Large intestine (tissue), 12 donors: Measurements from ENCODE around the gene SLC16A12. TPM values are rescaled to one million over a fixed set of nuclear protein-coding genes. Genes with fewer than 3 reads are reported as not detected.

Experiments
- DNase-seq, 2 donors: peaks; one replicate each; pipeline versions ENCODE4 v3.0.0 to v3.0.0-alpha.2; 2013
- H3K27ac ChIP-seq: one replicate; pipeline ENCODE4 v1.5.1; 2013; ENCODE audit warnings: low read length
- H3K27me3 ChIP-seq: 2 replicates; pipeline ENCODE4 v1.6.1; 2013; ENCODE audit warnings: low read length; ENCODE audit not compliant: control insufficient read depth, insufficient read depth
- H3K36me3 ChIP-seq: 2 replicates; pipeline ENCODE4 v1.6.1; 2013; ENCODE audit warnings: low read length; ENCODE audit not compliant: control insufficient read depth, insufficient read depth
- H3K4me1 ChIP-seq: one replicate; pipeline ENCODE4 v1.6.1; 2013; ENCODE audit warnings: low read length; ENCODE audit not compliant: control insufficient read depth, insufficient read depth
- H3K4me3 ChIP-seq: one replicate; pipeline ENCODE4 v1.5.1; 2013; ENCODE audit warnings: low read length
- H3K9me3 ChIP-seq: one replicate; pipeline ENCODE4 v1.6.1; 2013; ENCODE audit warnings: mild to moderate bottlenecking, low read depth, low read length, moderate library complexity; ENCODE audit not compliant: control insufficient read depth
- WGBS: methylation state at CpG from one replicate; pipeline ENCODE4 v1.1.5; 2013; ENCODE audit warnings: low lambda C conversion rate; ENCODE audit not compliant: insufficient coverage; 5-methylcytosine and 5-hydroxymethylcytosine counted together
- long read RNA-seq, 11 donors: transcript quantifications; one replicate each; lab custom pipeline, GENCODE V29; 2026
- polyA plus RNA-seq: library from polyadenylated mRNA; unstranded; fragments of 120-200 nt; gene quantifications from one replicate; pipeline ENCODE4 v1.2.1, GENCODE V29; 2013

SLC16A12 gene, protein sequence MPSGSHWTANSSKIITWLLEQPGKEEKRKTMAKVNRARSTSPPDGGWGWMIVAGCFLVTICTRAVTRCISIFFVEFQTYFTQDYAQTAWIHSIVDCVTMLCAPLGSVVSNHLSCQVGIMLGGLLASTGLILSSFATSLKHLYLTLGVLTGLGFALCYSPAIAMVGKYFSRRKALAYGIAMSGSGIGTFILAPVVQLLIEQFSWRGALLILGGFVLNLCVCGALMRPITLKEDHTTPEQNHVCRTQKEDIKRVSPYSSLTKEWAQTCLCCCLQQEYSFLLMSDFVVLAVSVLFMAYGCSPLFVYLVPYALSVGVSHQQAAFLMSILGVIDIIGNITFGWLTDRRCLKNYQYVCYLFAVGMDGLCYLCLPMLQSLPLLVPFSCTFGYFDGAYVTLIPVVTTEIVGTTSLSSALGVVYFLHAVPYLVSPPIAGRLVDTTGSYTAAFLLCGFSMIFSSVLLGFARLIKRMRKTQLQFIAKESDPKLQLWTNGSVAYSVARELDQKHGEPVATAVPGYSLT
- 1.1 TPM for polyA plus RNA-seq
- long read RNA-seq, donor 1, result 0 reads
- long read RNA-seq, donor 2, result 0 reads
- long read RNA-seq, donor 3, result 0 reads
- long read RNA-seq, donor 4, result 0 reads
- long read RNA-seq, donor 5, result 0 reads
- long read RNA-seq, donor 6, result 0 reads
- long read RNA-seq, donor 7, result 0 reads
- long read RNA-seq, donor 8, result 0 reads
- long read RNA-seq, donor 9, result 0 reads
- long read RNA-seq, donor 10, result 0 reads
- long read RNA-seq, donor 11, result 0 reads

DNA sequence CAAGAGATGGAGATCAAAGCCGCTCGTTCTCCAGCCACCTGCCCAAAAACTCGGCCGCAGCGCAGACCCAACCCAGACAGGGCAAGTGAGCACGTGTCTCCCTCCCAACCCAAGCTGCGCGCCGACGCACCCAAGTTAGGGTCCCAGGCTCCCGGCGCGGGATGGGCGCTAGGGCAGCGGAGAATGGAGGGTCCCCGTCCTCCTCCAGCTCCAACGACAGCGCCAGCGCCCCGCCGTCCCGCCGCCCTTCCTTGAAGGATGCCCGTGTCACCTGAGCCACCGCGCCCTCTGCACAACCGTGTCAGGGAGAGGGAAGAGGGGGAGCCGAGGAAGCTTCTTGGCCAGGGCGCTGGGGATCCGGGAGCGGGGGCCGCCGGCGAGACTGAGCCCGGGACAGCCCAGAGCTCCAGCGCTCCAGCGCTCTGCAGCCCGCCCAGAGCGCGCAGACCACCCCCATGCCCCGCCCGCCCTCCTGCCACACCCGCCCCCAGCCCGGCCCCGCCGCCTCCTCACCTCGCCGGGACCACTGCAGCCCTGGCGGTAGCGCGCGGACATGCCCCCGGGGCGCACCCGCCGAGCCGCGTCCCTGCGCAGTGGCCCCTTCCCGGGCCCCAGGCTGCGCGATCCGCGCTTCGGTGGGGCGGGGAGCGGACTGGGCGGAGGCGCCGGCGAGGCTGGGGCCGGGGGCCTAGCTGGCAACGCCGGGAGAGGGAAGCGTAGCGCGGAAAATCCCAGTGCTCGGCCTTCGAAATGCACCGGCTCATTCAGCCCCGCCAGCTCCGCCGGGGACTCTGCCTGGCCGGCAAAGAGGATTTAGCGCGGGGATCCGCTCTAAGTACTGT lies at the start of gene SLC16A12:
Gene SLC16A12 (minus strand): TSS at position 424 of the 842 bp plus-strand sequence. CDS start 73,016 bp downstream, outside the sequence.
- Histone ChIP-seq H3K27me3 (peaks cover 66% of the 10 kb centered on the region), H3K4me3 (peak within 1 kb of the TSS; percentile 32), H3K27ac (no peak within 1 kb of the TSS), H3K4me1 (peaks cover 7% of the 10 kb centered on the region), H3K9me3 (no peaks in the 10 kb centered on the region), H3K36me3 (no peaks in the 10 kb centered on the region)
- DNase-seq, result peak in 1 of 2 donors; percentile 60
- no CpG with 5 or more reads among the region's 87 CpGs for WGBS

DNA sequence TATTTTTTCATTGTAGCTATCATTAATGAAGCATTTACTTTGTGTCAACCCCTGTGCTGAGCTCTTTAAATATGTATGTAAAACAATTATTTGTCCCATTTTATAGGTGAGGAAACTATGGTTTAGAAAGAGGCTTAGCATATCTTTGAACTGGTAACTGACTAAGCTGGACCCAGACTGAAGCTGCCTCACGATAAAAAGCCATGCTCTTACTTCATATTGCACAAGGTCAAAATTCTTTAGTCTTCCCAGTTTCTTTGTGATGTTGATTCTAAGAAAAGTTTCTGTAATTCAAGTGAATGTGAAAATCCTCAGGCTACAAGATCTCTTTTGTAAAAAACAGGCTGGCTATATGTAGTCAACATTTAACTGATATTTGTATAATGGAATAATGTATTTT lies 46.6 kb upstream of the SLC16A12 start:
- no peak overlapping the region for H3K27ac ChIP-seq
- no peaks in the 10 kb centered on the region for H3K9me3 ChIP-seq
- no peaks in the 10 kb centered on the region for H3K27me3 ChIP-seq
- no peak overlapping the region for H3K4me3 ChIP-seq
- no CpG with 5 or more reads among the region's 1 CpG for WGBS
- peaks cover 6% of the 10 kb centered on the region for H3K36me3 ChIP-seq
- no peak for DNase-seq
- H3K4me1 ChIP-seq, result no peaks in the 10 kb centered on the region

DNA sequence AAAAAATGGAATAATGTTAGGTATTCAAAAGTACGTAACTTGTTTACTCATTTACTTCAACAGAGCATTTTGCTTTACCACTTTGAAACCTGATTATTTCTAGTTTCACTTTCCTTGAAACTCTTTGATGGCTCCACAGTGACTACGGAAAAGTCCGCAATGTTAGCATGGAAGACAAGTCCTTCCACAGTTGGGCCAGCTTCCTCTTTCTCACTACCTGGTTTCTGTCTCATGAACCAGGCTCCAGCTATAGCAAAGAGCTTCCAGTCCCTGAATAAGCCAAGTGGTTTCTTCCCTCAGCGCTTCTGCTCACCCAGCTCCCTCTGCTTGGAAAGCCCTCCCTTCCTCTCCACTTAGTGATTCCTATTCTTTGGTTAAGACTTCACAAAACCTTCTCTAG lies 44.8 kb upstream of the SLC16A12 start:
- DNase-seq, result peak in 1 of 2 donors; percentile 43
- H3K27me3 ChIP-seq, result no peaks in the 10 kb centered on the region
- no peaks in the 10 kb centered on the region for H3K9me3 ChIP-seq
- 89% methylated on average over 3 of the region's 4 CpGs for WGBS
- no peak overlapping the region for H3K27ac ChIP-seq
- peaks cover 3% of the 10 kb centered on the region for H3K36me3 ChIP-seq
- no peak overlapping the region for H3K4me3 ChIP-seq
- no peaks in the 10 kb centered on the region for H3K4me1 ChIP-seq

DNA sequence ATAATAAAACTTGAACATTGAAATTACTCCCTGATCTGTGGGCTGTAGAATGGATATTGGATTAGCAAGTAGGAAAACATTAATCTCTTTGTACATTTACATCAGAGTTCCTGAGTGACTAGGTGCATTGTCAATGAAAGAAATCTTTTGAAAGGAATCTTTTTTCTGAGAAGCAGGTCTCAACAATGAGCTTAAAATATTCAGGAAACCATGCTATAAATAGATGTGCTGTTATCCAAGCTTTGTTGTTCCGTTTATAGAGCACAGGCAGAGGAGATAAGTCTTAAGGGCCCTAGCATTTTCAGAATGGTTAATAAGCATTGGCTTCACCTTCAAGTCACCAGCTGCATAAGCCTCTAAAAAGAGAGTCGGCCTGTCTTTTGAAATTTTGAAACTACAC lies 41.3 kb upstream of the SLC16A12 start:
- no peaks in the 10 kb centered on the region for H3K9me3 ChIP-seq
- no peak overlapping the region for H3K27ac ChIP-seq
- H3K36me3 ChIP-seq, result no peaks in the 10 kb centered on the region
- no peak overlapping the region for H3K4me3 ChIP-seq
- no CpG with 5 or more reads among the region's 2 CpGs for WGBS
- no peak for DNase-seq
- H3K4me1 ChIP-seq, result no peaks in the 10 kb centered on the region
- H3K27me3 ChIP-seq, result no peaks in the 10 kb centered on the region

DNA sequence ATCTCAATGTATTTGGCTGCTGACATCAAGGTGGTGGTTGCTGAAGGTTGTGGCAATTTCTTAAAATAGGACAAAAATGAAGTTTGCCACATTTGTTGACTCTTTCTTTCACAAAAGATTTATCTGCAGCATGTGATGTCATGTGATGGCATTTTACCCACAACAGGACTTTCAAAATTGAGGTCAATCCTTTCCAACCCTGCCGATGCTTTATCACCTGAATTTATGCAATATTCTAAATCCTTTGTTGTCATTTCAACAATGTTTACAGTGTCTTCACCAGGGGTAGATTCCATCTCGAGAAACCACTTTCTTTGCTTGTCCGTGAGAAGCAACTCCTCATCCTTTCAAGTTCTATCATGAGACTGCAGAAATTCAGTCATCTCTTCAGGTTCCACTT lies 40.6 kb upstream of the SLC16A12 start:
- Histone ChIP-seq H3K9me3 (no peaks in the 10 kb centered on the region), H3K4me3 (no peak overlapping the region), H3K36me3 (no peaks in the 10 kb centered on the region), H3K27me3 (no peaks in the 10 kb centered on the region), H3K27ac (no peak overlapping the region), H3K4me1 (no peaks in the 10 kb centered on the region)
- 80% methylated on average over 2 of the region's 3 CpGs for WGBS
- DNase-seq, result no peak

DNA sequence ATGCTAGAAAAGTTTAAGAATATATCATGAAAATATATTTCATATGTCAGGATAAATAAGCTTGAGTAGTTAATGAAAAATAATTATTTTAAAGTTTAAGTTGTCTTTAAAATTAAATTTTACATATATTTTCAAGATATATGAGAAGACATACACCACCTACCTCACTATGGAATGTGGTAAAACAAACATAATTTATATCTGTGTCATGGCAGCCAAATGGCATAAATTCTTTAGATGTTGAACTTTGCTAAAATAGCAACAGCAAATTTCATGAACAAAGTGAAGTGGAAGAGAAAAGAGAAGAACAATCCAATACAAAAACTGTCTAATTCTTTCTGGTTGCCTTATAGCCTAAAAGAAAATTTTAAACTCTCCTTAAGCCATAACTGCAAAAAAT lies 39.6 kb upstream of the SLC16A12 start:
- no peaks in the 10 kb centered on the region for H3K4me1 ChIP-seq
- no peaks in the 10 kb centered on the region for H3K36me3 ChIP-seq
- H3K4me3 ChIP-seq, result no peak overlapping the region
- no peak for DNase-seq
- H3K27ac ChIP-seq, result no peak overlapping the region
- H3K9me3 ChIP-seq, result no peaks in the 10 kb centered on the region
- H3K27me3 ChIP-seq, result no peaks in the 10 kb centered on the region

GRCh38 chr10:89574368-89574767 lies 39.0 kb upstream of the SLC16A12 start:
- no peak overlapping the region for H3K4me3 ChIP-seq
- no peaks in the 10 kb centered on the region for H3K9me3 ChIP-seq
- H3K4me1 ChIP-seq, result no peaks in the 10 kb centered on the region
- no CpG with 5 or more reads among the region's 1 CpG for WGBS
- no peaks in the 10 kb centered on the region for H3K36me3 ChIP-seq
- H3K27ac ChIP-seq, result no peak overlapping the region
- no peaks in the 10 kb centered on the region for H3K27me3 ChIP-seq
- no peak for DNase-seq

DNA sequence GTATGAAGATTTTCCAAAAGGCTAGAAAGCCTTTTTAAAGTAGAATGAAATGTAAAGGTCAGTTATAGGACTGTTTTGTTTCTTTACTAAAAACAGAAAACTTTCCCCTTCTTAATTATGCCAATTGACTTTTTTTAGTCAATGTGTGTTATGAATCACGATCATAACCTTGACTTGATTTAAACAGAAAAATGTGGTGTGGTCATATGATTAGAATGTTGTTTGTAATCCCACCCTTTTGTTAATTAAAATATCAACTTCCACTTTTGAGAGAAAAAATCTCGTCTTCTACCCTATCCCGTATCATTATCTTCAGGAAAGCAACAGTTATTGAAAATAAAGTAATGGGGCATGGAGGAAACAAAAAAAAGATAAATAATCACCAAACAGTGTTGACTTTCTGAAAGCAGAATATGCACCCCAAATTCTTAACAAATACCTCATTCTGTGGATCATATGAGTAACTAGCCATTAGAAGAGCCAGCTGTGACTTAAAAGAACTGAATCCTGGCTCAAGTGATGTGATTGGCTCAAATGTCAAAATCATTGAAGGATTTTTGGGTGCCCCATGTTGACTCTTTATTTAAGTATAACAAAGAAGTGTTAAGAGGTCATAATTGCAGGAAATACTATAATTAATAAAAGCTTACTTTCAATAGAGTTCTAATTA lies 32.3 kb upstream of the SLC16A12 start:
- Histone ChIP-seq H3K27ac (no peak overlapping the region), H3K4me1 (no peaks in the 10 kb centered on the region), H3K4me3 (no peak overlapping the region), H3K36me3 (no peaks in the 10 kb centered on the region), H3K9me3 (no peaks in the 10 kb centered on the region), H3K27me3 (no peaks in the 10 kb centered on the region)
- 84% methylated on average over 3 of the region's 3 CpGs for WGBS
- no peak for DNase-seq

GRCh38 chr10:89566992-89567391 lies 31.6 kb upstream of the SLC16A12 start:
- no CpG with 5 or more reads among the region's 3 CpGs for WGBS
- Histone ChIP-seq H3K27ac (no peak overlapping the region), H3K36me3 (no peaks in the 10 kb centered on the region), H3K4me1 (no peaks in the 10 kb centered on the region), H3K27me3 (no peaks in the 10 kb centered on the region), H3K9me3 (no peaks in the 10 kb centered on the region), H3K4me3 (no peak overlapping the region)
- DNase-seq, result no peak
